Stomach (tissue), 9 donors: ENCODE measurements around the gene RAP1B. TPM values are rescaled to one million over a fixed set of nuclear protein-coding genes. Genes with fewer than 3 reads are reported as not detected.

ENCODE experiments used
- DNase-seq, 2 donors: peaks; one replicate each; pipeline versions ENCODE4 v3.0.0 to v3.0.0-alpha.2; 2013 to 2019
- H3K27ac ChIP-seq, 5 donors: fragments of 200-600 bp in 4 of 5; sonication (generic) in 4 of 5; one replicate each; pipeline ENCODE4 v1.5.1; 2013 to 2019; ENCODE audit warnings: mild to moderate bottlenecking in 1 of 5, moderate library complexity in 1 of 5
- H3K27me3 ChIP-seq, 3 donors: fragments of 200-600 bp; sonication (generic); one replicate each; pipeline ENCODE4 v1.5.1; 2017 to 2019; ENCODE audit warnings: mixed run types in 1 of 3
- H3K36me3 ChIP-seq, 4 donors: fragments of 200-600 bp; sonication (generic); 1 replicate in 3 of 4; 2 replicates in 1 of 4; pipeline ENCODE4 v1.5.1; 2016 to 2019
- H3K4me1 ChIP-seq, 4 donors: fragments of 200-600 bp; sonication (generic); one replicate each; pipeline ENCODE4 v1.5.1; 2016 to 2019
- H3K4me3 ChIP-seq, 4 donors: fragments of 200-600 bp; sonication (generic) in 3 of 4; one replicate each; pipeline ENCODE4 v1.5.1; 2016 to 2019; ENCODE audit warnings: mild to moderate bottlenecking in 1 of 4
- H3K9me3 ChIP-seq, 4 donors: fragments of 200-600 bp; sonication (generic); one replicate each; pipeline ENCODE4 v1.5.1; 2016 to 2019
- CTCF ChIP-seq, 7 experiments: fragments of 450-650 bp in 4 of 7; fragments of 200-600 bp in 3 of 7; sonication (generic) in 3 of 7; IDR thresholded peaks; one replicate each; pipeline ENCODE4 v1.5.1; 2016 to 2019; ENCODE audit warnings: antibody characterized with exemption in 7 of 7, control low read depth in 2 of 7, mild to moderate bottlenecking in 1 of 7
- EP300 ChIP-seq: sonication (generic); formaldehyde crosslinking; IDR thresholded peaks from one replicate; pipeline ENCODE4 v1.6.1; 2017; ENCODE audit warnings: antibody characterized with exemption
- POLR2A ChIP-seq, 4 donors: fragments of 450-650 bp; IDR thresholded peaks; one replicate each; pipeline ENCODE4 v1.6.1; 2016; ENCODE audit warnings: antibody characterized with exemption in 4 of 4, control low read depth in 2 of 4, mild to moderate bottlenecking in 1 of 4, moderate library complexity in 1 of 4
- POLR2AphosphoS5 ChIP-seq, 3 donors: sonication (generic); formaldehyde crosslinking; IDR thresholded peaks; one replicate each; pipeline ENCODE4 v1.6.1; 2016; ENCODE audit warnings: antibody characterized with exemption in 3 of 3
- WGBS, 5 donors: extraction: QIAGEN DNeasy Blood & Tissue Kit in 3 of 5; methylation state at CpG; one replicate each; pipeline versions ENCODE4 v1.1.5 to v1.1.7; 2013 to 2018; 5-methylcytosine and 5-hydroxymethylcytosine counted together
- intact Hi-C: fragments of 100-400 bp; cut with DNase I; formaldehyde crosslinking; loops from one replicate; pipeline ENCODE4 v1.15.1; 2023; ENCODE audit warnings: low total_unique reads
- polyA plus RNA-seq, 3 donors: library from polyadenylated mRNA; stranded (reverse); fragments of 200-250 nt; gene quantifications; one replicate each; pipeline ENCODE4 v1.2.3, GENCODE V29; 2013
- total RNA-seq, 5 donors: library from RNA; depleted of rRNA; stranded (reverse); fragments of >200 nt; gene quantifications; one replicate each; pipeline versions ENCODE4 v1.1.0 to v1.2.3, GENCODE V29; 2014 to 2016
- donor health status: healthy with polysubstance abuse.
- donor health status: Bipolar disorder and iron deficiency.
- donor health status: healthy.

RAP1B gene
- total and polyA plus RNA-seq, 8 donors: 56.3 to 315 (median 102) TPM

- intact Hi-C loops: no loop called here
- no peaks in the 10 kb centered on the region for H3K27me3 ChIP-seq
- 0 to 1% (median 0%) methylated on average over 8 of the region's 8 CpGs for WGBS, 5 donors
These were observed 1.1 kb downstream of the RAP1B start for GRCh38 chr12:68611806-68612160.

GRCh38 chr12:68612202-68612601, 1.5 kb downstream of the RAP1B start:
- H3K27me3 ChIP-seq: no peaks in the 10 kb centered on the region
- peaks cover 41 to 62% (median 53%) of the 10 kb centered on the region in 4 donors for H3K4me1 ChIP-seq
- peak overlapping the region; percentile 59 to 89 (median 76) for H3K4me3 ChIP-seq
- no peaks in the 10 kb centered on the region for H3K9me3 ChIP-seq
- TF ChIP-seq CTCF (IDR thresholded peaks at IDR 0.05): no peak
- TF ChIP-seq POLR2AphosphoS5 (IDR thresholded peaks at IDR 0.05): no peak
- TF ChIP-seq POLR2A (IDR thresholded peaks at IDR 0.05): no peak
- TF ChIP-seq EP300: no peak
- intact Hi-C loops: no loop called here
- WGBS, 5 donors: 1 to 4% (median 2%) methylated on average over 5 of the region's 5 CpGs
- peak in 1 of 2 donors; percentile 29 for DNase-seq
- no peaks in the 10 kb centered on the region for H3K36me3 ChIP-seq
- H3K27ac ChIP-seq: peak overlapping the region in 4 of 5 donors; percentile 93 to 99 (median 98)

More at GRCh38 chr12:68611806-68612160, 1.1 kb downstream of the RAP1B start:
- Histone ChIP-seq H3K4me3 (peak overlapping the region; percentile 59 to 89 (median 76)), H3K36me3 (no peaks in the 10 kb centered on the region), H3K4me1 (peaks cover 37 to 58% (median 50%) of the 10 kb centered on the region in 4 donors), H3K27ac (peak overlapping the region; percentile 93 to 100 (median 99)), H3K9me3 (no peaks in the 10 kb centered on the region)
- DNase-seq: no peak
- TF ChIP-seq EP300 (no peak), POLR2AphosphoS5 (IDR thresholded peaks at IDR 0.05) (no peak), POLR2A (IDR thresholded peaks at IDR 0.05) (no peak), CTCF (IDR thresholded peaks at IDR 0.05) (no peak)

GRCh38 chr12:68612697-68613096, 2.0 kb downstream of the RAP1B start:
- peak overlapping the region; percentile 59 to 89 (median 76) for H3K4me3 ChIP-seq
- H3K36me3 ChIP-seq: no peaks in the 10 kb centered on the region
- peak in 1 of 2 donors; percentile 41 for DNase-seq
- 24 to 29% (median 26%) methylated on average over 6 of the region's 6 CpGs for WGBS, 5 donors
- H3K9me3 ChIP-seq: no peaks in the 10 kb centered on the region
- no peaks in the 10 kb centered on the region for H3K27me3 ChIP-seq
- TF ChIP-seq POLR2A (IDR thresholded peaks at IDR 0.05) (no peak), CTCF (IDR thresholded peaks at IDR 0.05) (no peak), EP300 (no peak), POLR2AphosphoS5 (IDR thresholded peaks at IDR 0.05) (peak in 2 of 3 donors; percentile 8 to 13)
- peaks cover 46 to 67% (median 58%) of the 10 kb centered on the region in 4 donors for H3K4me1 ChIP-seq
- H3K27ac ChIP-seq: peak overlapping the region in 4 of 5 donors; percentile 93 to 99 (median 98)
- intact Hi-C loops: no loop called here

GRCh38 chr12:68613209-68613904, 2.7 kb downstream of the RAP1B start:
- no peak for DNase-seq
- no peaks in the 10 kb centered on the region for H3K9me3 ChIP-seq
- no peak for TF ChIP-seq CTCF (IDR thresholded peaks at IDR 0.05)
- TF ChIP-seq EP300: no peak
- no peak for TF ChIP-seq POLR2A (IDR thresholded peaks at IDR 0.05)
- TF ChIP-seq POLR2AphosphoS5 (IDR thresholded peaks at IDR 0.05): no peak
- peak overlapping the region in 4 of 5 donors; percentile 93 to 99 (median 98) for H3K27ac ChIP-seq
- intact Hi-C loops: no loop called here
- H3K4me1 ChIP-seq: peaks cover 50 to 74% (median 62%) of the 10 kb centered on the region in 4 donors
- no peaks in the 10 kb centered on the region for H3K27me3 ChIP-seq
- H3K36me3 ChIP-seq: no peaks in the 10 kb centered on the region
- peak overlapping the region; percentile 59 to 89 (median 76) for H3K4me3 ChIP-seq
- WGBS, 5 donors: 69 to 78% (median 76%) methylated on average over 18 of the region's 18 CpGs
